IMR-90 (cell line): Measurements from ENCODE around the gene JADE2. TPM values are rescaled to one million over a fixed set of nuclear protein-coding genes. Genes with fewer than 3 reads are reported as not detected.

Source experiments
- ATAC-seq: fragments of 200-7000 bp; cut with Tn5 transposase; 2 replicates; pipeline ENCODE4 v1.9.1; 2020; ENCODE audit warnings: low read depth, mild to moderate bottlenecking, moderate library complexity
- BruUV-seq: library from RNA; stranded (reverse); fragments of 400-500 nt; replicated peaks from 2 replicates; lab custom pipeline; 2021; lab: Mats Ljungman, UMichigan
- CTCF ChIA-PET: fragments of 300-600 bp; formaldehyde crosslinking; extraction: SDS; loops from one replicate; lab custom pipeline; 2021; ENCODE audit warnings: antibody characterized with exemption; lab: Yijun Ruan, JAX
- POLR2A ChIA-PET: fragments of 300-600 bp; sonication (Branson Sonifier 250); formaldehyde crosslinking; loops from one replicate; lab custom pipeline; 2022; ENCODE audit warnings: antibody characterized with exemption; ENCODE audit not compliant: unreplicated experiment; lab: Charles Lee
- DNase-seq: peaks from one replicate; pipeline ENCODE4 v3.0.0; 2013
- H2AFZ ChIP-seq: replicated peaks from 2 replicates; pipeline ENCODE3; 2013; ENCODE audit warnings: low read length, mild to moderate bottlenecking; ENCODE audit not compliant: poor library complexity
- H2AK5ac ChIP-seq: 2 replicates; pipeline ENCODE4 v1.6.1; 2013; ENCODE audit warnings: low read depth, low read length, inconsistent platforms
- H2AK9ac ChIP-seq: replicated peaks from 2 replicates; pipeline ENCODE3; 2013; ENCODE audit warnings: mild to moderate bottlenecking, low read depth, low read length, moderate library complexity; ENCODE audit not compliant: poor library complexity
- H2BK120ac ChIP-seq: 2 replicates; pipeline ENCODE4 v1.6.1; 2013; ENCODE audit warnings: low read depth, low read length, inconsistent platforms
- H2BK15ac ChIP-seq: 3 replicates; pipeline ENCODE4 v1.6.1; 2013; ENCODE audit warnings: low read depth, low read length, inconsistent platforms
- H2BK20ac ChIP-seq: 2 replicates; pipeline ENCODE4 v1.6.1; 2013; ENCODE audit warnings: low read depth, mild to moderate bottlenecking, inconsistent platforms, low read length, moderate library complexity
- H2BK5ac ChIP-seq: 2 replicates; pipeline ENCODE4 v1.6.1; 2013; ENCODE audit warnings: mild to moderate bottlenecking, low read depth, low read length, inconsistent platforms; ENCODE audit not compliant: poor library complexity, severe bottlenecking
- H3K14ac ChIP-seq: replicated peaks from 2 replicates; pipeline ENCODE4 v1.6.1; 2013; ENCODE audit warnings: low read depth, low read length, inconsistent platforms
- H3K18ac ChIP-seq: 2 replicates; pipeline ENCODE4 v1.6.1; 2013; ENCODE audit warnings: low read depth, low read length, control low read depth
- H3K23ac ChIP-seq: 2 replicates; pipeline ENCODE4 v1.6.1; 2013; ENCODE audit warnings: low read depth, low read length, inconsistent platforms
- H3K27ac ChIP-seq: 2 replicates; pipeline ENCODE4 v1.5.1; 2013; ENCODE audit warnings: mild to moderate bottlenecking, control low read depth, low read length; ENCODE audit not compliant: insufficient read depth
- H3K27me3 ChIP-seq: 2 replicates; pipeline ENCODE4 v1.6.1; 2013; ENCODE audit warnings: low read length; ENCODE audit not compliant: control insufficient read depth, insufficient read depth
- H3K36me3 ChIP-seq: 2 replicates; pipeline ENCODE4 v1.6.1; 2013; ENCODE audit warnings: low read length, mixed read lengths; ENCODE audit not compliant: control insufficient read depth, insufficient read depth
- H3K4ac ChIP-seq: 2 replicates; pipeline ENCODE4 v1.6.1; 2013; ENCODE audit warnings: low read depth, low read length, inconsistent platforms
- H3K4me1 ChIP-seq: 2 replicates; pipeline ENCODE4 v1.6.1; 2013; ENCODE audit warnings: low read length, mixed read lengths; ENCODE audit not compliant: control insufficient read depth, insufficient read depth
- H3K4me2 ChIP-seq: 2 replicates; pipeline ENCODE4 v1.6.1; 2013; ENCODE audit warnings: low read depth, mild to moderate bottlenecking, control low read depth, low read length, moderate library complexity
- H3K4me3 ChIP-seq: 2 replicates; pipeline ENCODE4 v1.5.1; 2013; ENCODE audit warnings: low read depth, mild to moderate bottlenecking, control low read depth, low read length, moderate library complexity; ENCODE audit not compliant: insufficient read depth
- H3K56ac ChIP-seq: 2 replicates; pipeline ENCODE4 v1.6.1; 2013; ENCODE audit warnings: low read length, inconsistent platforms; ENCODE audit not compliant: insufficient read depth; ENCODE audit errors: extremely low read depth
- H3K79me1 ChIP-seq, 2 experiments: 2 replicates each; pipeline ENCODE4 v1.6.1; 2013; ENCODE audit warnings: low read length in 2 of 2, inconsistent platforms in 1 of 2, low read depth in 1 of 2
- H3K9ac ChIP-seq: 2 replicates; pipeline ENCODE4 v1.6.1; 2013; ENCODE audit warnings: low read depth, low read length, control low read depth
- H3K9me1 ChIP-seq: 2 replicates; pipeline ENCODE4 v1.6.1; 2013; ENCODE audit warnings: low read length, inconsistent platforms; ENCODE audit not compliant: insufficient read depth
- H3K9me3 ChIP-seq: 2 replicates; pipeline ENCODE4 v1.6.1; 2013; ENCODE audit warnings: low read length; ENCODE audit not compliant: control insufficient read depth, insufficient read depth
- H4K20me1 ChIP-seq: 2 replicates; pipeline ENCODE4 v1.6.1; 2013; ENCODE audit warnings: low read length, inconsistent platforms; ENCODE audit not compliant: insufficient read depth
- H4K5ac ChIP-seq: 2 replicates; pipeline ENCODE4 v1.6.1; 2013; ENCODE audit warnings: mild to moderate bottlenecking, low read depth, low read length, control low read depth
- H4K8ac ChIP-seq, 2 experiments: 2 replicates each; pipeline ENCODE4 v1.6.1; 2013; ENCODE audit warnings: low read depth in 2 of 2, low read length in 2 of 2, control low read depth in 1 of 2, inconsistent platforms in 1 of 2
- H4K91ac ChIP-seq: 2 replicates; pipeline ENCODE4 v1.6.1; 2013; ENCODE audit warnings: low read depth, low read length, inconsistent platforms; ENCODE audit not compliant: insufficient read depth
- BHLHE40 ChIP-seq: fragments of 150-350 bp; IDR thresholded peaks from 2 replicates; pipeline ENCODE4 v1.6.1; 2016; ENCODE audit warnings: mild to moderate bottlenecking, low read depth, low read length
- CEBPB ChIP-seq: IDR thresholded peaks from 2 replicates; pipeline ENCODE4 v1.6.1; 2012; ENCODE audit warnings: low read depth, low read length, improper control_type of control experiment
- CHD1 ChIP-seq: IDR thresholded peaks from 2 replicates; pipeline ENCODE4 v1.6.1; 2012; ENCODE audit warnings: low read depth, low read length, improper control_type of control experiment
- FOS ChIP-seq: fragments of 150-350 bp; IDR thresholded peaks from 2 replicates; pipeline ENCODE4 v1.6.1; 2016; ENCODE audit warnings: low read depth, low read length
- MAFK ChIP-seq: IDR thresholded peaks from 2 replicates; pipeline ENCODE4 v1.6.1; 2012; ENCODE audit warnings: low read depth, low read length, improper control_type of control experiment
- MAZ ChIP-seq: IDR thresholded peaks from 2 replicates; pipeline ENCODE4 v1.6.1; 2012; ENCODE audit warnings: low read depth, mild to moderate bottlenecking, low read length, improper control_type of control experiment, moderate library complexity, borderline replicate concordance
- MXI1 ChIP-seq: IDR thresholded peaks from 2 replicates; pipeline ENCODE4 v1.6.1; 2012; ENCODE audit warnings: low read depth, mild to moderate bottlenecking, low read length, moderate library complexity, borderline replicate concordance
- NFE2L2 ChIP-seq: fragments of 150-350 bp; IDR thresholded peaks from 2 replicates; pipeline ENCODE4 v1.6.1; 2016; ENCODE audit warnings: low read depth, mild to moderate bottlenecking, low read length
- POLR2A ChIP-seq: IDR thresholded peaks from 2 replicates; pipeline ENCODE4 v1.6.1; 2012; ENCODE audit warnings: mild to moderate bottlenecking, low read depth, low read length
- RAD21 ChIP-seq: IDR thresholded peaks from 2 replicates; pipeline ENCODE4 v1.6.1; 2012; ENCODE audit warnings: low read length, improper control_type of control experiment
- RCOR1 ChIP-seq: IDR thresholded peaks from 2 replicates; pipeline ENCODE4 v1.6.1; 2012; ENCODE audit warnings: mild to moderate bottlenecking, low read length, improper control_type of control experiment; ENCODE audit not compliant: insufficient replicate concordance
- RFX5 ChIP-seq: IDR thresholded peaks from 2 replicates; pipeline ENCODE4 v1.8.0; 2012; ENCODE audit warnings: low read depth, mild to moderate bottlenecking, low read length, moderate library complexity
- SMC3 ChIP-seq: fragments of 150-350 bp; IDR thresholded peaks from 2 replicates; pipeline ENCODE4 v1.6.1; 2016; ENCODE audit warnings: low read depth, mild to moderate bottlenecking, antibody characterized with exemption, low read length, moderate library complexity
- WGBS, 2 experiments: methylation state at CpG; one replicate each; pipeline versions ENCODE4 v1.1.5 to v1.1.7; 2013; ENCODE audit warnings: missing lambda C conversion rate in 2 of 2; ENCODE audit not compliant: insufficient read length in 1 of 2; ENCODE audit errors: extremely low coverage in 2 of 2; 5-methylcytosine and 5-hydroxymethylcytosine counted together
- dilution Hi-C: fragments of 300-500 bp; cut with HindIII; formaldehyde crosslinking; loops from one replicate; pipeline ENCODE4 v1.14.3; 2018; ENCODE audit warnings: low sequenced_read_pairs; ENCODE audit not compliant: unreplicated experiment
- in situ Hi-C: fragments of 300-500 bp; cut with MboI; formaldehyde crosslinking; loops from 3 replicates; pipeline ENCODE4 v1.14.3; 2019; ENCODE audit warnings: low sequenced_read_pairs, inconsistent platforms, mixed read lengths
- intact Hi-C: fragments of 100-400 bp; cut with micrococcal nuclease; formaldehyde crosslinking; loops from 2 replicates; pipeline ENCODE4 v1.10.0; 2022
- polyA plus RNA-seq, 3 experiments: library from polyadenylated mRNA; depleted of rRNA; stranded (reverse); fragments of >200 nt; gene quantifications; 2 replicates each; pipeline ENCODE4 v1.2.3, GENCODE V29; 2012; ENCODE audit warnings: low replicate concordance in 1 of 3
- total RNA-seq: library from RNA; depleted of rRNA; stranded (reverse); fragments of >200 nt; gene quantifications from 2 replicates; pipeline ENCODE4 v1.2.3, GENCODE V29; 2012
- TF ChIP-seq, protein P1 (sequence below): fragments of 150-350 bp; IDR thresholded peaks from 2 replicates; pipeline ENCODE4 v1.6.1; 2016; ENCODE audit warnings: low read depth, mild to moderate bottlenecking, low read length, moderate library complexity, borderline replicate concordance
- TF ChIP-seq, protein P2 (sequence below): fragments of 150-350 bp; IDR thresholded peaks from 2 replicates; pipeline ENCODE4 v1.6.1; 2017; ENCODE audit warnings: mild to moderate bottlenecking, antibody characterized with exemption, low read length, low read depth

JADE2 gene
- total and polyA plus RNA-seq, 2 of the 4 experiments (the other 2 are of a cell fraction), result 13.3 to 14.9 TPM

DNA sequence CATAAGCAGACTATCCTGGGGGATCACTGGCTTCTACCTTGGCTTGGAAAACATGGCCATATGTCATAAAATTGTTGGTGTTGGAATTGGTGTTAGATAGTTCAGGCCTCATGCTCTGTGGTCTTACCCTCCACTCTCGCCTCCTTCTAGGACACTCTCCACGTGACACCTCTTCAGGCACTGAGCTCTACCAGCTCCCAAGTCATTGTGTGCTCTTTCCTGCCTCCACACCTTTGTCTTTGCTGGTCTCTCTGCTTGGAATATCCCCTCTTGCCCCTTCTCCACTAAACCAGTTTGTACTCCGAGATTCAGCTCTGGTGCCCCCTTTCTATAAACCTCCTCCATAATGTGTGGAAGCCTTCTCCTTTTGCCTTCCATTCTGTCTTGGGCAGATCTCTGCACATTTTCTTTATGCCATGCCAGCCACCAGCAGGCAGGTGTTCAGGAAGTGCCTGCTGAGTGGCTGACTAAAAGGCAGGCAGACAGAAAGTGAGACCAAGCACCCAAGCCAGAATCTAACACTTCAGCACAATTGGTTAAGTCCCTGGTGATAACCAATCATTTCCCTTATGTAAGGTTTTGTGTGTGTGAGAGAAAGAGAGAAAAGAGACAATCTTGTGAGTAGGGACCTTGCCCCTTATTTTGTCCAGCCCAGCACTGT is 69.5 kb downstream of the JADE2 start:
- Histone ChIP-seq H4K91ac (no peak overlapping the region), H2BK20ac (no peak overlapping the region), H4K5ac (no peak overlapping the region), H3K27ac (no peak overlapping the region), H3K18ac (no peak overlapping the region), H3K4me2 (no peak overlapping the region), H3K4me3 (no peak overlapping the region), H3K79me1 (no peaks in the 10 kb centered on the region), H3K14ac (no peak overlapping the region), H3K9me3 (no peaks in the 10 kb centered on the region), H4K8ac (no peak overlapping the region), H3K36me3 (no peaks in the 10 kb centered on the region), H4K20me1 (no peaks in the 10 kb centered on the region), H3K4ac (no peak overlapping the region), H2AFZ (no peak overlapping the region), H2BK5ac (no peak overlapping the region), H2AK9ac (peak overlapping the region; percentile 19), H3K4me1 (peaks cover 9% of the 10 kb centered on the region), H3K9ac (no peak overlapping the region), H3K27me3 (no peaks in the 10 kb centered on the region), H2BK15ac (no peak overlapping the region), H2AK5ac (no peak overlapping the region), H2BK120ac (no peak overlapping the region), H3K56ac (no peak overlapping the region), H3K9me1 (peaks cover 10% of the 10 kb centered on the region; the same call in 1 of the 2 replicates), H3K23ac (no peak overlapping the region)
- DNase-seq (no peak), ATAC-seq (no peak)
- ChIA-PET CTCF (no interaction called here), POLR2A (no interaction called here)
- dilution Hi-C loops, result no loop called here
- 90% methylated on average over 2 of the region's 3 CpGs; no CpG with 5 or more reads in 1 of the 2 experiments for WGBS, 2 experiments
- no TSS peak for BruUV-seq
- intact Hi-C loops, result no loop called here
- in situ Hi-C loops, result no loop called here
- TF ChIP-seq RCOR1 (no peak), POLR2A (no peak), FOS (no peak), CEBPB (no peak), SMC3 (no peak), NFE2L2 (no peak), BHLHE40 (no peak), MAFK (no peak), MAZ (no peak), RAD21 (no peak), RFX5 (no peak), CHD1 (no peak), MXI1 (no peak)
- TF ChIP-seq, protein P1, sequence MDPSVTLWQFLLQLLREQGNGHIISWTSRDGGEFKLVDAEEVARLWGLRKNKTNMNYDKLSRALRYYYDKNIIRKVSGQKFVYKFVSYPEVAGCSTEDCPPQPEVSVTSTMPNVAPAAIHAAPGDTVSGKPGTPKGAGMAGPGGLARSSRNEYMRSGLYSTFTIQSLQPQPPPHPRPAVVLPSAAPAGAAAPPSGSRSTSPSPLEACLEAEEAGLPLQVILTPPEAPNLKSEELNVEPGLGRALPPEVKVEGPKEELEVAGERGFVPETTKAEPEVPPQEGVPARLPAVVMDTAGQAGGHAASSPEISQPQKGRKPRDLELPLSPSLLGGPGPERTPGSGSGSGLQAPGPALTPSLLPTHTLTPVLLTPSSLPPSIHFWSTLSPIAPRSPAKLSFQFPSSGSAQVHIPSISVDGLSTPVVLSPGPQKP, result no peak
- TF ChIP-seq, protein P2, sequence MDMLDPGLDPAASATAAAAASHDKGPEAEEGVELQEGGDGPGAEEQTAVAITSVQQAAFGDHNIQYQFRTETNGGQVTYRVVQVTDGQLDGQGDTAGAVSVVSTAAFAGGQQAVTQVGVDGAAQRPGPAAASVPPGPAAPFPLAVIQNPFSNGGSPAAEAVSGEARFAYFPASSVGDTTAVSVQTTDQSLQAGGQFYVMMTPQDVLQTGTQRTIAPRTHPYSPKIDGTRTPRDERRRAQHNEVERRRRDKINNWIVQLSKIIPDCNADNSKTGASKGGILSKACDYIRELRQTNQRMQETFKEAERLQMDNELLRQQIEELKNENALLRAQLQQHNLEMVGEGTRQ, result no peak
